PC-9 (cell line): ENCODE data around the gene TPI1. TPM values are rescaled to one million over a fixed set of nuclear protein-coding genes. Genes with fewer than 3 reads are reported as not detected.

ENCODE experiments used
- BruUV-seq: library from RNA; stranded (reverse); fragments of 400-500 nt; replicated peaks from 2 replicates; lab custom pipeline; 2021; lab: Mats Ljungman, UMichigan
- CTCF ChIA-PET: fragments of 300-600 bp; sonication (Branson Sonifier 250); formaldehyde crosslinking; loops from one replicate; lab custom pipeline; 2022; ENCODE audit warnings: antibody characterized with exemption; lab: Charles Lee
- POLR2A ChIA-PET: fragments of 300-600 bp; sonication (Branson Sonifier 250); formaldehyde crosslinking; loops from one replicate; lab custom pipeline; 2022; ENCODE audit warnings: antibody characterized with exemption; ENCODE audit not compliant: unreplicated experiment; lab: Charles Lee
- DNase-seq, 2 experiments: peaks; one replicate each; pipeline versions ENCODE4 v3.0.0 to v3.0.0-alpha.2; 2015 to 2022; ENCODE audit warnings: mixed read lengths in 1 of 2
- H2AFZ ChIP-seq: fragments of 200-600 bp; sonication (generic); 2 replicates; pipeline ENCODE4 v1.8.1; 2017; ENCODE audit warnings: antibody characterized with exemption
- H3F3A ChIP-seq: fragments of 200-600 bp; sonication (generic); 2 replicates; pipeline ENCODE4 v1.8.1; 2017; ENCODE audit warnings: antibody characterized with exemption, mild to moderate bottlenecking, low read depth; ENCODE audit not compliant: insufficient read depth
- H3K27ac ChIP-seq: fragments of 200-600 bp; sonication (generic); 2 replicates; pipeline ENCODE4 v1.6.1; 2016; ENCODE audit warnings: mixed run types
- H3K27me3 ChIP-seq: fragments of 200-600 bp; sonication (generic); 2 replicates; pipeline ENCODE4 v1.6.1; 2016; ENCODE audit warnings: low read depth, mixed run types; ENCODE audit not compliant: insufficient read depth
- H3K36me3 ChIP-seq: fragments of 200-600 bp; sonication (generic); 2 replicates; pipeline ENCODE4 v1.6.1; 2016; ENCODE audit warnings: low read depth, mixed run types
- H3K4me1 ChIP-seq: fragments of 200-600 bp; sonication (generic); replicated peaks from 2 replicates; pipeline ENCODE4 v1.6.1; 2016; ENCODE audit warnings: mixed run types; ENCODE audit not compliant: insufficient read depth
- H3K4me2 ChIP-seq: fragments of 200-600 bp; sonication (generic); 2 replicates; pipeline ENCODE4 v1.6.1; 2017; ENCODE audit warnings: mixed run types
- H3K4me3 ChIP-seq: fragments of 200-600 bp; sonication (generic); 2 replicates; pipeline ENCODE4 v1.6.1; 2016; ENCODE audit warnings: mixed run types
- H3K79me2 ChIP-seq: fragments of 200-600 bp; sonication (generic); 2 replicates; pipeline ENCODE4 v1.6.1; 2017; ENCODE audit warnings: low read depth, mixed run types
- H3K9me2 ChIP-seq: fragments of 200-600 bp; sonication (generic); 2 replicates; pipeline ENCODE4 v1.8.1; 2017; ENCODE audit warnings: mild to moderate bottlenecking; ENCODE audit not compliant: insufficient read depth
- H3K9me3 ChIP-seq: fragments of 200-600 bp; sonication (generic); 2 replicates; pipeline ENCODE4 v1.8.1; 2016; ENCODE audit warnings: low read depth; ENCODE audit not compliant: insufficient read depth
- H4K20me1 ChIP-seq: fragments of 200-600 bp; sonication (generic); 2 replicates; pipeline ENCODE4 v1.8.1; 2017; ENCODE audit not compliant: insufficient read depth
- CTCF ChIP-seq: fragments of 200-600 bp; sonication (generic); conservative IDR thresholded peaks from 2 replicates; pipeline ENCODE4 v1.6.1; 2017; ENCODE audit warnings: mixed run types, antibody characterized with exemption, mild to moderate bottlenecking, moderate library complexity
- EZH2 ChIP-seq: fragments of 200-600 bp; sonication (generic); IDR thresholded peaks from 2 replicates; pipeline ENCODE4 v1.8.0; 2017; ENCODE audit warnings: antibody characterized with exemption, low read depth
- intact Hi-C: fragments of 100-400 bp; cut with micrococcal nuclease; formaldehyde crosslinking; loops from one replicate; pipeline ENCODE4 v1.10.0; 2022; ENCODE audit not compliant: unreplicated experiment
- total RNA-seq: library from RNA; stranded (reverse); gene quantifications from 2 replicates; pipeline ENCODE4 v1.2.3, GENCODE V29; 2021

Gene TPI1
- total RNA-seq, 1 experiment from 2014 or later: 1,199 TPM

DNA sequence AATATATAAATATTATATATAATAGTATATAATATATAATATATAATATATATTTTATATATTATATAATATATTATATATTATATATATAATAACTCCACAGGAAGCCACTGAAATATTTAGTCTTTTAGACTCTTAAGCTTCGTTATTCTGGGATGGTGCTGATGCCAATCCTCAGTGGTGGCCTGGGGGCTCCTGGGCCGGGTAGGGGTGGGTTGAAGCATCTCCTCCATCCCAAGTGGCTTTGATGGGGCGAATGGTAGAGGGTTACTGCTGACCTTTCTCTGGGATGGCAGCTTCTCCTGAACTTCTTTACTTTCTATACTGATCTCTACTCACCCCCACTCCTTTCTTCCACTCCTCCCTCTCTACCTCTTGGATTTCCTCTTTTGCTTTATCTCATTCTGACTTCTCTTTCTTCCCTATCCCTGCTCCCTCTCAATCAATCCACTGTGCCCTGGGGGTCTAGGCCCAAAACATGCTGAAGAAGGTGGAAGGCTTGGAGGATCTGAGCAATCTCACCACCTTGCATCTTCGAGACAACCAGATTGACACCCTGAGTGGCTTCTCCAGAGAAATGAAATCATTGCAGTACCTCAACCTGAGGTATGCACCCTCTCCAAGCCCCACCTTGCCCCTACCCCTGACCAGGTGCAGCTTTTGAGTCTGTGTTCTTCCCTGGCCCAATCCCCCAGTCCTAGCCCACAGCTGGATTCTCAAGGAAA lies 42.3 kb downstream of the TPI1 start:
- no peaks in the 10 kb centered on the region for H3K36me3 ChIP-seq
- no peaks in the 10 kb centered on the region for H4K20me1 ChIP-seq
- DNase-seq: no peak
- no TSS peak for BruUV-seq
- H3K9me3 ChIP-seq: no peaks in the 10 kb centered on the region
- H3K9me2 ChIP-seq: no peaks in the 10 kb centered on the region
- intact Hi-C loops: no loop called here
- peaks cover 4% of the 10 kb centered on the region; the same call in 1 of the 2 replicates for H3K4me1 ChIP-seq
- ChIA-PET POLR2A (interaction anchor here (0.6 kb wide), 1 partner anchor 420 kb away, joined by 7 read pairs; no protein-coding TSS in a partner anchor), CTCF (no interaction called here)
- H3K79me2 ChIP-seq: no peaks in the 10 kb centered on the region
- no peak overlapping the region for H3K4me2 ChIP-seq
- peaks cover 7% of the 10 kb centered on the region; the same call in 1 of the 2 replicates for H3F3A ChIP-seq
- peaks cover 7% of the 10 kb centered on the region for H3K27me3 ChIP-seq
- TF ChIP-seq CTCF: no peak
- no peak for TF ChIP-seq EZH2
- no peak overlapping the region for H3K4me3 ChIP-seq
- no peak overlapping the region for H2AFZ ChIP-seq
- no peak overlapping the region for H3K27ac ChIP-seq

DNA sequence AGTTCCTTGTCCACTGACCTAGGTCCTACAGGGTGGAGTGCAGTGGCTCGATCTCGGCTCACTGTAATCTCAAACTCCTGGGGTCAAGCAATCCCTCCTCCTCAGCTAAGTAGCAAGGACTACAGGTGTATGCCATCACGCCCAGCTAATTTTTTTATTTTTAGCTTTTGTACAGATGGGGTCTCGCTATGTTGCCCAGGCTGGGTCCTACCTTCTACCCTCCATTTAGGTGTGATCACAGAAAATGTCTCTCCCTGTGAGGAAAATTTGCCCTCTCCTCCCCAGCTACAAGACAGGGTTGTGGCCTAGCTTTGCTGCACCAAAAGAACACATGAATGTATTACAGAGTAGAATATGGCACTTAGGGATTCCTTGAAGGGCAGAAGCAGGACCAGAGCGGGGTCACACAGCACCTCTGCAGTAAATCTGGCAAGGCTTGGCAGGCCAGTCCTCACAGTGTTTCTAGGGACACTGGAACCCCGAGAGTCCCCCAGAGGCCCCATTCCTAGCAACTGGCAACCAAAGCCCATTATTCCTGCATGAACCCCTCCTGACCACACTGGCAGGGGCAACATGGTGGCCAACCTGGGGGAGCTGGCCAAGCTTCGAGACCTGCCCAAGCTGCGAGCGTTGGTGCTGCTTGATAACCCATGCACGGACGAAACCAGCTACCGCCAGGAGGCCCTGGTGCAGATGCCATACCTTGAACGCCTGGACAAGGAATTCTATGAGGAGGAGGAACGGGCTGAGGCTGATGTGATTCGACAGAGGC lies 45.0 kb downstream of the TPI1 start:
- no peak for DNase-seq
- no peak for TF ChIP-seq CTCF
- no peak for TF ChIP-seq EZH2
- H3K4me2 ChIP-seq: no peak overlapping the region
- H3K27me3 ChIP-seq: peaks cover 11% of the 10 kb centered on the region
- no peaks in the 10 kb centered on the region for H3F3A ChIP-seq
- no peaks in the 10 kb centered on the region for H3K36me3 ChIP-seq
- no peaks in the 10 kb centered on the region for H3K79me2 ChIP-seq
- no peaks in the 10 kb centered on the region for H4K20me1 ChIP-seq
- no TSS peak for BruUV-seq
- CTCF ChIA-PET: interaction anchor here (0.5 kb wide), 1 partner anchor 14 kb away, joined by 3 read pairs; no protein-coding TSS in a partner anchor
- no peak overlapping the region for H2AFZ ChIP-seq
- H3K27ac ChIP-seq: no peak overlapping the region
- no peaks in the 10 kb centered on the region for H3K9me3 ChIP-seq
- POLR2A ChIA-PET: interaction anchor here (0.7 kb wide), 1 partner anchor 39 kb away, joined by 3 read pairs; the partner anchor contains the start of gene SPSB2
- no peak overlapping the region for H3K4me3 ChIP-seq
- intact Hi-C loops: no loop called here
- no peaks in the 10 kb centered on the region for H3K9me2 ChIP-seq
- peaks cover 5% of the 10 kb centered on the region; the same call in 1 of the 2 replicates for H3K4me1 ChIP-seq

GRCh38 chr12:6914246-6914946 lies 47.1 kb downstream of the TPI1 start, which contains the start of gene ENO2:
ENO2 (plus strand) TSS chr12:6914580; CDS start chr12:6915833, 1,253 bp downstream.
- Histone ChIP-seq H3K4me1 (peaks cover 5% of the 10 kb centered on the region; the same call in 1 of the 2 replicates), H3K4me2 (peak within 1 kb of the TSS; percentile 92), H3K9me2 (no peaks in the 10 kb centered on the region), H3K9me3 (no peaks in the 10 kb centered on the region), H3K4me3 (peak within 1 kb of the TSS; percentile 77), H2AFZ (peak within 1 kb of the TSS; percentile 84), H3F3A (no peaks in the 10 kb centered on the region), H3K79me2 (no peaks in the 10 kb centered on the region), H4K20me1 (no peaks in the 10 kb centered on the region), H3K27ac (no peak within 1 kb of the TSS), H3K27me3 (peaks cover 11% of the 10 kb centered on the region), H3K36me3 (no peaks in the 10 kb centered on the region)
- TF ChIP-seq CTCF (no peak), EZH2 (no peak)
- no TSS peak for BruUV-seq
- CTCF ChIA-PET: interaction anchor here (0.7 to 1.0 kb wide), 3 partner anchors 11 to 159 kb away, joined by 5 to 7 read pairs (median 5); no protein-coding TSS in a partner anchor
- peak in 1 of 2 experiments; percentile 75 for DNase-seq
- POLR2A ChIA-PET: interaction anchor here (0.5 to 1.0 kb wide), 3 partner anchors 9 to 38 kb away, joined by 3 to 6 read pairs (median 4); no protein-coding TSS in a partner anchor
- intact Hi-C loops: loop anchor here (1.0 kb wide), 1 partner anchor 41 kb away; the partner anchor contains the start of gene SPSB2
